Measurements from ENCODE around the gene PSME3. TPM values are rescaled to one million over a fixed set of nuclear protein-coding genes. Genes with fewer than 3 reads are reported as not detected.

The PSME3 gene
- total RNA-seq, 1 experiment from 2014 or later = 222 TPM

- Histone ChIP-seq H3K4me1 (ENCODE audit: insufficient read depth, low read length) (no peaks in the 10 kb centered on the region), H3K27ac (ENCODE audit: insufficient read length, low read depth, low read length) (no peak overlapping the region), H3K9ac (ENCODE audit: extremely low read depth, insufficient read length, low read length) (no peak overlapping the region), H4K5ac (ENCODE audit: insufficient read length, low read depth, low read length) (no peak overlapping the region), H4K8ac (replicated peaks; ENCODE audit: insufficient read length, low read depth, low read length) (no peak overlapping the region), H3K4me2 (ENCODE audit: insufficient read depth, insufficient read length, low read length) (no peak overlapping the region), H3K4ac (ENCODE audit: low read depth, low read length) (no peak overlapping the region), H2BK15ac (ENCODE audit: low read depth, low read length) (no peak overlapping the region), H3K27me3 (ENCODE audit: insufficient read depth, low read length) (peaks cover 10% of the 10 kb centered on the region; the same call in 1 of the 2 replicates), H2BK120ac (ENCODE audit: low read depth, low read length, poor library complexity, severe bottlenecking) (no peak overlapping the region), H4K91ac (ENCODE audit: insufficient read length, low read depth, low read length) (no peak overlapping the region), H3K23ac (ENCODE audit: insufficient read length, low read depth, low read length) (no peak overlapping the region), H3K23me2 (ENCODE audit: insufficient read length, low read depth, low read length, poor library complexity, severe bottlenecking) (peaks cover 8% of the 10 kb centered on the region), H2BK12ac (ENCODE audit: insufficient read length, low read depth, low read length) (no peak overlapping the region), H2BK20ac (ENCODE audit: low read depth, low read length, poor library complexity, severe bottlenecking) (no peak overlapping the region), H3K9me3 (ENCODE audit: control insufficient read depth, low read depth, low read length) (no peaks in the 10 kb centered on the region), H3T11ph (ENCODE audit: low read length) (no peak overlapping the region), H3K79me2 (ENCODE audit: insufficient read depth, low read length) (no peaks in the 10 kb centered on the region), H2AK5ac (ENCODE audit: insufficient read length, low read length) (no peak overlapping the region), H3K18ac (ENCODE audit: insufficient read length, low read depth, low read length) (no peak overlapping the region), H3K14ac (ENCODE audit: insufficient read depth, low read length) (no peak overlapping the region; the same call in 1 of the 2 replicates), H3K56ac (ENCODE audit: insufficient read length, low read depth, low read length) (no peak overlapping the region), H2BK5ac (ENCODE audit: insufficient read length, low read length) (no peak overlapping the region), H4K20me1 (ENCODE audit: control insufficient read depth, insufficient read depth, insufficient read length) (no peaks in the 10 kb centered on the region), H2AFZ (ENCODE audit: low read length) (no peak overlapping the region), H3K79me1 (ENCODE audit: insufficient read depth, low read depth, low read length, poor library complexity, severe bottlenecking) (no peaks in the 10 kb centered on the region)
- peaks cover 0 to 3% (median under 1%) of the 10 kb centered on the region in 3 experiments; a peak in 4 of 7 replicates for H3K36me3 Mint-ChIP-seq (ENCODE audit: insufficient read depth in 1 of 3, low read depth in 3 of 3)
- WGBS (ENCODE audit: extremely low coverage, insufficient read length, low lambda C conversion rate) = no CpG with 5 or more reads among the region's 25 CpGs
- H3K27me3 Mint-ChIP-seq (ENCODE audit: low read depth) = peaks cover 28% of the 10 kb centered on the region
- H3K9me3 Mint-ChIP-seq = no peaks in the 10 kb centered on the region
- H3K27ac Mint-ChIP-seq = no peak overlapping the region
- peaks cover 20 to 22% of the 10 kb centered on the region in 2 experiments for H3K4me1 Mint-ChIP-seq
- H3K4me3 Mint-ChIP-seq = no peak overlapping the region
- peak; percentile 33 for DNase-seq
- no peak for TF ChIP-seq CTCF (conservative IDR thresholded peaks at IDR 0.05)
Observed at GRCh38 chr17:42784409-42784808, 48.8 kb upstream of the PSME3 start.
